Endothelial cell of umbilical vein (primary cell): Measurements from ENCODE around the gene UBE2K. TPM values are rescaled to one million over a fixed set of nuclear protein-coding genes. Genes with fewer than 3 reads are reported as not detected.

Source experiments
- BruUV-seq: library from RNA; stranded (reverse); fragments of 400-500 nt; replicated peaks from 2 replicates; lab custom pipeline; 2021; lab: Mats Ljungman, UMichigan
- CTCF ChIA-PET: fragments of 300-600, 350-600 bp; sonication (Branson Sonifier 250); formaldehyde crosslinking; loops from one replicate; lab custom pipeline; 2021; ENCODE audit warnings: antibody characterized with exemption, inconsistent platforms; lab: Charles Lee
- POLR2A ChIA-PET: fragments of 300-600, 350-600 bp; sonication (Branson Sonifier 250); formaldehyde crosslinking; loops from one replicate; lab custom pipeline; 2021; ENCODE audit warnings: antibody characterized with exemption, inconsistent platforms; lab: Charles Lee
- DNase-seq: peaks from one replicate; pipeline ENCODE4 v3.0.0-alpha.2; 2011; ENCODE audit warnings: low read depth, low spot score
- FAIRE-seq: peaks from 2 replicates; lab custom pipeline; 2011; peaks lifted over from hg19 to GRCh38; lab: Jason Lieb, UNC
- H2AFZ ChIP-seq: 2 replicates; pipeline ENCODE4 v1.6.0; 2012; ENCODE audit warnings: low read depth, low read length, control low read depth, inconsistent platforms
- H3K27ac ChIP-seq: 2 replicates; pipeline ENCODE4 v1.5.1; 2011; ENCODE audit warnings: low read depth, mild to moderate bottlenecking, control low read depth, low read length, moderate library complexity; ENCODE audit not compliant: insufficient read depth
- H3K27me3 ChIP-seq, 2 experiments: 2 replicates each; pipeline versions ENCODE4 v1.6.0 to v1.6.1; 2011; ENCODE audit warnings: low read length in 2 of 2, mixed read lengths in 1 of 2; ENCODE audit not compliant: control insufficient read depth in 2 of 2, insufficient read depth in 2 of 2
- H3K36me3 ChIP-seq, 2 experiments: 2 replicates in 1 of 2; 3 replicates in 1 of 2; pipeline ENCODE4 v1.5.1; 2011; ENCODE audit warnings: low read length in 2 of 2, mild to moderate bottlenecking in 1 of 2, moderate library complexity in 1 of 2; ENCODE audit not compliant: control insufficient read depth in 2 of 2, insufficient read depth in 2 of 2; ENCODE audit errors: extremely low read depth in 1 of 2
- H3K4me1 ChIP-seq: 3 replicates; pipeline ENCODE4 v1.5.1; 2011; ENCODE audit warnings: mild to moderate bottlenecking, low read length; ENCODE audit not compliant: control insufficient read depth, insufficient read depth; ENCODE audit errors: extremely low read depth
- H3K4me2 ChIP-seq: 2 replicates; pipeline ENCODE4 v1.6.1; 2011; ENCODE audit warnings: low read length, control low read depth, mixed read lengths; ENCODE audit not compliant: insufficient read depth
- H3K4me3 ChIP-seq, 3 experiments: fragments of 200-600 bp in 1 of 3; sonication (generic), shearing (Covaris generic) in 1 of 3; replicated peaks in 1 of 3; 2 replicates each; pipeline ENCODE4 v1.5.1; 2011 to 2016; ENCODE audit warnings: control low read depth in 3 of 3, low read length in 3 of 3, mild to moderate bottlenecking in 2 of 3, inconsistent platforms in 1 of 3, low read depth in 1 of 3, moderate library complexity in 1 of 3; ENCODE audit not compliant: insufficient read depth in 1 of 3
- H3K79me2 ChIP-seq: 2 replicates; pipeline ENCODE4 v1.6.0; 2012; ENCODE audit warnings: low read length, inconsistent platforms; ENCODE audit not compliant: control insufficient read depth, insufficient read depth
- H3K9ac ChIP-seq: replicated peaks from 2 replicates; pipeline ENCODE3; 2011; ENCODE audit warnings: low read length, control low read depth; ENCODE audit not compliant: insufficient read depth; ENCODE audit errors: extremely low read depth
- H3K9me1 ChIP-seq: replicated peaks from 3 replicates; pipeline ENCODE4 v1.6.0; 2011; ENCODE audit warnings: mild to moderate bottlenecking, low read length; ENCODE audit not compliant: control insufficient read depth, insufficient read depth; ENCODE audit errors: extremely low read depth
- H3K9me3 ChIP-seq: replicated peaks from 2 replicates; pipeline ENCODE4 v1.5.1; 2012; ENCODE audit warnings: low read length, inconsistent platforms; ENCODE audit not compliant: control insufficient read depth, insufficient read depth
- H4K20me1 ChIP-seq: replicated peaks from 2 replicates; pipeline ENCODE3; 2011; ENCODE audit warnings: mild to moderate bottlenecking, low read length; ENCODE audit not compliant: control insufficient read depth, insufficient read depth; ENCODE audit errors: extremely low read depth
- EZH2 ChIP-seq: IDR thresholded peaks from 2 replicates; pipeline ENCODE4 v1.6.1; 2012; ENCODE audit warnings: borderline replicate concordance, low read depth, mild to moderate bottlenecking, moderate library complexity, low read length, inconsistent platforms; ENCODE audit not compliant: severe bottlenecking
- FOS ChIP-seq: IDR thresholded peaks from 2 replicates; pipeline ENCODE4 v1.6.1; 2011; ENCODE audit warnings: mild to moderate bottlenecking, low read length, moderate library complexity, borderline replicate concordance; ENCODE audit not compliant: insufficient read depth
- GATA2 ChIP-seq: IDR thresholded peaks from 2 replicates; pipeline ENCODE4 v1.7.0; 2011; ENCODE audit warnings: low read depth, mild to moderate bottlenecking, moderate library complexity, mixed read lengths, low read length; ENCODE audit not compliant: insufficient read length, insufficient read depth
- JUN ChIP-seq: IDR thresholded peaks from 2 replicates; pipeline ENCODE4 v1.6.1; 2011; ENCODE audit warnings: borderline replicate concordance, low read depth; ENCODE audit not compliant: insufficient read length, insufficient read depth
- MAX ChIP-seq: IDR thresholded peaks from 2 replicates; pipeline ENCODE4 v1.6.1; 2011; ENCODE audit not compliant: insufficient read depth, insufficient read length
- MYC ChIP-seq: IDR thresholded peaks from one replicate; pipeline ENCODE4 v1.6.1; 2011; ENCODE audit warnings: mild to moderate bottlenecking, low read depth, low read length
- POLR2A ChIP-seq: IDR thresholded peaks from 2 replicates; pipeline ENCODE4 v1.6.1; 2012; ENCODE audit warnings: low read depth, mild to moderate bottlenecking, control low read depth, low read length
- POLR2AphosphoS5 ChIP-seq: IDR thresholded peaks from 2 replicates; pipeline ENCODE4 v1.6.1; 2012; ENCODE audit warnings: low read depth, mild to moderate bottlenecking, control low read depth, low read length, moderate library complexity; ENCODE audit not compliant: insufficient read depth
- dilution Hi-C: fragments of 300-500 bp; cut with MboI; formaldehyde crosslinking; loops from one replicate; pipeline ENCODE4 v1.15.0; 2019; ENCODE audit warnings: low sequenced_read_pairs; ENCODE audit not compliant: extremely low pct_ligation_motif_present
- intact Hi-C: fragments of 100-400 bp; cut with micrococcal nuclease; formaldehyde crosslinking; loops from one replicate; pipeline ENCODE4 v1.10.0; 2022
- polyA plus RNA-seq, 4 experiments: library from polyadenylated mRNA; depleted of rRNA in 3 of 4; stranded (reverse) in 3 of 4; unstranded in 1 of 4; fragments of >200 nt; gene quantifications; 2 replicates each; pipeline versions ENCODE4 v1.2.1 to v1.2.3, GENCODE V29; 2011 to 2012; ENCODE audit warnings: missing spikeins in 1 of 4
- total RNA-seq: library from RNA; stranded (reverse); gene quantifications from 2 replicates; pipeline ENCODE4 v1.2.3, GENCODE V29; 2021
- TF ChIP-seq, protein P1 (sequence below), 2 donors: IDR thresholded peaks; 1 replicate in 1 of 2; 2 replicates in 1 of 2; pipeline ENCODE4 v1.5.1; 2011; ENCODE audit warnings: low read length in 2 of 2, mild to moderate bottlenecking in 2 of 2, moderate library complexity in 2 of 2, control low read depth in 1 of 2, inconsistent platforms in 1 of 2, low read depth in 1 of 2; ENCODE audit not compliant: insufficient read depth in 1 of 2; ENCODE audit errors: extremely low read depth in 1 of 2

UBE2K gene
- total and polyA plus RNA-seq, 2 donors (not counting 3 experiments of a cell fraction or from before 2014, with no cell fraction given), result 32.5 to 97.8 TPM

GRCh38 chr4:39745920-39746319 is 48.0 kb downstream of the UBE2K start:
- Histone ChIP-seq H3K27me3 (no peaks in the 10 kb centered on the region), H2AFZ (no peak overlapping the region), H3K9me1 (no peaks in the 10 kb centered on the region), H3K79me2 (peaks cover 27% of the 10 kb centered on the region), H3K4me3 (no peak overlapping the region), H3K9ac (no peak overlapping the region), H4K20me1 (no peaks in the 10 kb centered on the region), H3K27ac (no peak overlapping the region), H3K4me1 (no peaks in the 10 kb centered on the region), H3K9me3 (no peaks in the 10 kb centered on the region), H3K4me2 (no peak overlapping the region), H3K36me3 (no peaks in the 10 kb centered on the region)
- DNase-seq (no peak), FAIRE-seq (no peak)
- ChIA-PET POLR2A (no interaction called here), CTCF (no interaction called here)
- dilution Hi-C loops (no loop called here), intact Hi-C loops (no loop called here)
- TF ChIP-seq JUN, result no peak
- no peak for TF ChIP-seq POLR2AphosphoS5
- TF ChIP-seq EZH2, result no peak
- no TSS peak for BruUV-seq

- no peaks in the 10 kb centered on the region for H3K36me3 ChIP-seq
- no TSS peak for BruUV-seq
- H4K20me1 ChIP-seq, result peaks cover 5% of the 10 kb centered on the region
- peaks cover 44% of the 10 kb centered on the region for H3K79me2 ChIP-seq
- CTCF ChIA-PET, result interaction anchor here (1.0 kb wide), 3 partner anchors 9 to 281 kb away, joined by 3 to 7 read pairs (median 4); no protein-coding TSS in a partner anchor
- no peak overlapping the region for H3K27ac ChIP-seq
- FAIRE-seq (peak; percentile 46), DNase-seq (peak; percentile 91)
- TF ChIP-seq EZH2, result no peak
- TF ChIP-seq MYC, result no peak
- TF ChIP-seq, protein P1, sequence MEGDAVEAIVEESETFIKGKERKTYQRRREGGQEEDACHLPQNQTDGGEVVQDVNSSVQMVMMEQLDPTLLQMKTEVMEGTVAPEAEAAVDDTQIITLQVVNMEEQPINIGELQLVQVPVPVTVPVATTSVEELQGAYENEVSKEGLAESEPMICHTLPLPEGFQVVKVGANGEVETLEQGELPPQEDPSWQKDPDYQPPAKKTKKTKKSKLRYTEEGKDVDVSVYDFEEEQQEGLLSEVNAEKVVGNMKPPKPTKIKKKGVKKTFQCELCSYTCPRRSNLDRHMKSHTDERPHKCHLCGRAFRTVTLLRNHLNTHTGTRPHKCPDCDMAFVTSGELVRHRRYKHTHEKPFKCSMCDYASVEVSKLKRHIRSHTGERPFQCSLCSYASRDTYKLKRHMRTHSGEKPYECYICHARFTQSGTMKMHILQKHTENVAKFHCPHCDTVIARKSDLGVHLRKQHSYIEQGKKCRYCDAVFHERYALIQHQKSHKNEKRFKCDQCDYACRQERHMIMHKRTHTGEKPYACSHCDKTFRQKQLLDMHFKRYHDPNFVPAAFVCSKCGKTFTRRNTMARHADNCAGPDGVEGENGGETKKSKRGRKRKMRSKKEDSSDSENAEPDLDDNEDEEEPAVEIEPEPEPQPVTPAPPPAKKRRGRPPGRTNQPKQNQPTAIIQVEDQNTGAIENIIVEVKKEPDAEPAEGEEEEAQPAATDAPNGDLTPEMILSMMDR (IDR thresholded peaks at IDR 0.05; ENCODE audit: extremely low read depth in 1 of 2, insufficient read depth in 1 of 2, low read depth in 1 of 2, low read length in 2 of 2), result no peak
- TF ChIP-seq POLR2AphosphoS5, result no peak
- TF ChIP-seq MAX, result no peak
- no peak for TF ChIP-seq FOS
- peak; percentile 41 for TF ChIP-seq POLR2A
- no peak for TF ChIP-seq GATA2
- peak; percentile 19 for TF ChIP-seq JUN
- H3K4me2 ChIP-seq, result peak overlapping the region; percentile 42
- H3K9ac ChIP-seq, result no peak overlapping the region
- POLR2A ChIA-PET, result interaction anchor here (0.6 kb wide), 1 partner anchor 80 kb away, joined by 8 read pairs; no protein-coding TSS in a partner anchor
- H3K9me1 ChIP-seq, result no peaks in the 10 kb centered on the region
- H3K4me3 ChIP-seq, result no peak overlapping the region
- no peaks in the 10 kb centered on the region for H3K27me3 ChIP-seq
- H3K9me3 ChIP-seq, result no peaks in the 10 kb centered on the region
- intact Hi-C loops, result no loop called here
- H3K4me1 ChIP-seq, result no peaks in the 10 kb centered on the region
- H2AFZ ChIP-seq, result no peak overlapping the region
- dilution Hi-C loops, result no loop called here
These were observed 52.3 kb downstream of the UBE2K start for GRCh38 chr4:39750216-39750615.
